HG03139 (cell line): Measurements from ENCODE around the gene CHRNB1.
"Not testable (repeated sequence)": the region's sequence is repeated elsewhere in the genome, so short reads cannot be mapped to it uniquely, and the experiment has no call there.

Experiments
- ATAC-seq: cut with Tn5 transposase; IDR thresholded peaks from one replicate; pipeline ENCODE4 v1.9.1; 2021; ENCODE audit not compliant: unreplicated experiment

CHRNB1 gene

DNA sequence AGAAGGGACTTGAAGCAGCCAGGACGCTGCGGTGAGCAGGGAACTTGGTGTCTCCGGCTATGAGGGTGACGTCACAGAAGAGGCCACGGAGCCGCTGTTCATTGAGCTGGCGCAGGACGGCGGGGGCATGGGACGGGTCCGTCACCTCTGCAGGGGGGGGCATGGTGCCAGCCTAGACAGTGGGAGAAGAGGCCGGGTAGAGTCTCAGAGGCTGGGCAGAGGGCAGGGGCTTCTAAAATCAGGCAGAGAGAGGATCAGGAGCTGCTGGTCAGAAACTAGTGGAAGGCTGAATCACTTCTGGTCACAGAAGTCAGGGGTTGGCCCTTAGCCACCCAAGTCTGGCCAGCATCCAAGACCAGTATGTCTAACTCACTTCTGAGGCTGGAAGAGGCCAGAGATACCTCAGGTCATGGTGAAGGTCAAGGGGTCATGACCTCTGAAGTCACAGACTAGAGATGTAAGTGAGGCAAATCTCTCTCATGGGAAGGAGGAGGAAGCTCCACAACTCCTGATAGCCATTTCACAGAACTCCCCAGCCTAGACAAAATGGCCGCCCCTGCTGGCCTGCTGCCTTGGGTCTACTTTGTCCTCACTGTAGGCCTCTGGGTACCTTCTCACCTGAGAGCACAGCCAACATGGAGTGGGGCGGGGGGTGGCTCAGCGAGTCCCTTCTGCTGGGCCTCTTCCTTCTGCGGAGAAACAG is 21.9 kb downstream of the CHRNB1 start:
- no peak for ATAC-seq

GRCh38 chr17:7467498-7467897 is 22.6 kb downstream of the CHRNB1 start:
- no peak for ATAC-seq

DNA sequence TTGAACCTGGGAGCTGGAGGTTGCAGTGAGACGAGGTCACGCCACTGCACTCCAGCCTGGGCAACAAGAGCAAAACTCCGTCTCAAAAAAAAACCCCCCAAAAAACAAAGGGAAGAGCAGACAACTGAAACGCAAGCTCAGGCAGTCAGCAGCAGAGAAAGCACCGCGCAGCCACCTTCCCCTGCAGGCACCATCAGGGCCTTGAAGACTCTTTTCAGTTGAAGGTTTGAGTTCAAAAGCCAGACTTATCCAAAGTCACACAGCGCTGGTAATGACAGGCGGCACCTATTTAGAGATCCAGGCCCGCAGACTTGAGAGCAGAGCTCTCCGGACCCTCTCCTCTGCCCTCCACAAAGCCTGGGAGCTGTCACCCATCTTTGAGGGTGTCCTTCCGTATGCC is 23.4 kb downstream of the CHRNB1 start:
- no peak for ATAC-seq

GRCh38 chr17:7468804-7469389 is 24.0 kb downstream of the CHRNB1 start:
- ATAC-seq, result no peak

DNA sequence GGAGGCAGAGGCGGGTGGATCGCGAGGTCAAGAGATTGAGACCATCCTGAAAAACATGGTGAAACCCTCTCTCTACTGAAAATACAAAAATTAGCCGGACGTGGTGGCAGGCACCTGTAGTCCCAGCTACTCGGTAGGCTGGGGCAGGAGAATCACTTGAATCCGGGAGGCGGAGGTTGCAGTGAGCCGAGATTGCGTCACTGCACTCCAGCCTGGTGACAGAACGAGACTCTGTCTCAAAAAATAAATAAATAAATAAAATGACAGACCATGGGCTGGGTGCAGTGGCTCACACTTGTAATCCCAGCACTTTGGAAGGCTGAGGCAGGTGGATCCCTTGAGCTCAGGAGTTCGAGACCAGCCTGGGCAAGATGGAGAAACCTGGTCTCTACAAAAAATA is 25.0 kb downstream of the CHRNB1 start:
- not testable (repeated sequence) for ATAC-seq

DNA sequence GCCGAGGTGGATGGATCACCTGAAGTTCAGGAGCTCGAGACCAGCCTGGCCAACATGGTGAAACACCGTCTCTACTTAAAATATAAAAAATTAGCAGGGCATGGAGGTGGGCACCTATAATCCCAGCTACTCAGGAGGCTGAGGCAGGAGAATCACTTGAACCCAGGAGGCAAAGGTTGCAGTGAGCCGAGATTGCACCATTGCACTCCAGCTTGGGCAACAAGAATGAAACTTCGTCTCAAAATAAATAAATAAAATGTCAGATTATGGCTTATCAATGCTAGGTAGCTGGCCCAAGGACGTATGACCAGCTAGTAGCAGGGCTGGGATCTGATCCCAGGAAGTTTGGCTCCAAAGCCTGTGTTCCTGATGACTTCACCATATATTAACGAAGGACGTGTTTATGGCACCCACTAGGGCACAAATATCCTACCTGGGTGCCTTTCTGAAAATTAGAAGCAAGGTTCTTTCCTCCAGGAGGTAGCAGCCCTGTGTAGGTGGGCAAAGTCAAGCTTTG is 25.7 kb downstream of the CHRNB1 start:
- ATAC-seq, result not testable (repeated sequence)

GRCh38 chr17:7471729-7472128 is 26.9 kb downstream of the CHRNB1 start:
- no peak for ATAC-seq

DNA sequence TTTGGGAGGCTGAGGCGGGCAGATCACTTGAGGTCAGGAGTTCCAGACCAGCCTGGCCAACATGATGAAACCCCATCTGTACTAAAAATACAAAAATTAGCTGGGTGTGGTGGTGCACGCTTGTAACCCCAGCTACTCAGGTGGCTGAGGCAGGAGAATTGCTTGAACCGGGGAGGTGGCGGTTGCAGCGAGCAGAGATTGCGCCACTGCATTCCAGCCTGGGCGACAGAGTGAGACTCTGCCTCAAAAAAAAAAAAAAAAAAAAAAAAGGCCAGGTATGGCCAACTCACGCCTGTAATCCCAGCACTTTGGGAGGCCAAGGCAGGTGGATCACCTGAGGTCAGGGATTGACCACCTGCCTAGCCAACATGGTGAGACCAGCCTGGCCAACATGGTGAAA is 29.9 kb downstream of the CHRNB1 start:
- ATAC-seq, result not testable (repeated sequence)

GRCh38 chr17:7475764-7476422 is 31.0 kb downstream of the CHRNB1 start:
- no peak for ATAC-seq

GRCh38 chr17:7476494-7476893 is 31.6 kb downstream of the CHRNB1 start:
- no peak for ATAC-seq

GRCh38 chr17:7476951-7477350 is 32.1 kb downstream of the CHRNB1 start:
- ATAC-seq, result no peak

GRCh38 chr17:7477392-7478275 is 32.8 kb downstream of the CHRNB1 start:
- ATAC-seq, result no peak

DNA sequence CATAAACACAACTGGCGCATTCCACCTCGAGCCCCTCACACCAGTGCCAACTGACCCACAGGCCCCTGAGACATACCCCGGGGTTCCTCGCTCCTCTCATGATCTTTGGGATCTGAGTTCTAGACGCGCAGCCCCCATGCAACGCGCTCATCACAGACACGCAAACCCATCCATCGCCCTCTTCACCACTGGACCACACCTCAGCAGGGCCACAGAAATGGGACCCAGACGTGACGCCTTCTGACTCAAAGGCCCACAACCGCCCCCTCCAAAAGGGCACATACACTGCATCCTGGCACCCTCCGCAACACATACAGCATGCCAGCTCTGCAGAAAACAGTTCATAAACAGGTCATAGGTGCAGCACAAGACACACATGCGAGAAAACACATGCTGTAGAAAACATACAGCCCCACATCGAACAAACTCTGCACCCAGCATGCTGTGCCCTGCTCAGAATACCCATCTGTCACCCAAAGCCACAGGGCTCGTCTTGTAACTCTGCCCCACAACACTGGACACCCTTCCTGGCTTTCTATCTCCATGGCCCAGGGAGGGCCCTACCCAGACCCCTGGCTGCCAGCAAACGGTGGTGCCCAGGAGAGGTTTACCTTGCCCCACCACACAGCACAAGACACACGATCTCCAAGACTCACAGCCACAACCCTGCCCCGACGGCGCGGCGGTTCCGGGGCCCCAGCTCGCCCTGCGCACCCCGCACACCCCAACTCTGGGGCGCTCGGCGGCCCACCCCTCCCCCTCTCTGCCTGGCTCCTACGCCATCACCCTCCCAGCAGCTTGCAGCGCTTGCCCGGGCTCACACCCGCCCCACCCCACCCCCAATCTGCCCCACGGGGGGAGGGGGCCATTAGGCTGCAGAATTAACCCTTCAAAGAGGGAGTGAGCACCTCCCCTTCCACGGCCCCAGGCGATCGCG is 33.7 kb downstream of the CHRNB1 start:
- no peak for ATAC-seq

DNA sequence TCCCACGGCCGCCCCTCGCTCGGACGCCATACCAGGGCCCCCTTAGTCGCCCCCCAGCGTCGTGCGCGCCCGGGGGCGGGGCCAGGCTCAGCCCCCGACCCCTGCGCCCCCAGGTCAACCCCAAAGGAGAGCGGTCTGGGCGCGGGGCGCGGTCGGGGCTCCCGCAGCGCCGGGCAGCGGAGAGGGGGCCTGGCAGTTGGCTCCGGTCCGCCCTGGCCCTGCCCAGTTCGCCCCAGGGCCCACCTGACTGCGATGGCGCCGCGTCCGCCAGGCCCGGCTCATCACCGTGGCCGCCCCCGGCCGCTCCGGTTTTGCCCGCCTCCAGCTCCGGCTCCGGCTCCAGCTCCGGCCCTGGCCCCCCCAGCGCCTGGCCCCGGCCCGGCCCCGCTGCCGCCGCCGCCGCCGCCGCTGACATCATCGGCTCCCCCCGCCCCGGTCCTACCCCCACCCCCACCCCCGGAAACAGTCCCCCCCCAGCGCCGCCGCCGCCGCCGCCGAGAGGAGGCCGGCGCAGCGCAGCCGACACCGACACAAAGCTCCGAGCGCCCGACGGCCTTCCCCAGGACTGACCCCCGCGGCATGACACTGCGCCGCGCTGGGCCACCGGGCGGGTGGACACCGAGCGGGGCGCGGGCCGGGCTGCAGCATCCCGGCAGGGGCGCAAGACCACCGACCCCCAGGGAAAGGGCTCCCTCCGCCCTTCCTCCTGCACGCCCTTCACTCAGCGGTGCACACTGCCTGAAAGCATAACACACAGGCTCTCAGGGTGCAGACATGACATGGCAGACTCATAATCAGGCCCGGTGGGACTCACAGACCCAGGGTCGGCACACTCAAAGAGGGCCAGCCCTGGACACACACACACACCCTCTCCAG is 34.6 kb downstream of the CHRNB1 start, which contains the start of gene ZBTB4:
TSS of gene ZBTB4 (minus strand) at position 419 of the 876 bp plus-strand sequence. CDS start 12,830 bp downstream, outside the sequence.
- ATAC-seq, result no peak

- no peak for ATAC-seq
Measured at GRCh38 chr17:7480089-7480384, 35.2 kb downstream of the CHRNB1 start.

DNA sequence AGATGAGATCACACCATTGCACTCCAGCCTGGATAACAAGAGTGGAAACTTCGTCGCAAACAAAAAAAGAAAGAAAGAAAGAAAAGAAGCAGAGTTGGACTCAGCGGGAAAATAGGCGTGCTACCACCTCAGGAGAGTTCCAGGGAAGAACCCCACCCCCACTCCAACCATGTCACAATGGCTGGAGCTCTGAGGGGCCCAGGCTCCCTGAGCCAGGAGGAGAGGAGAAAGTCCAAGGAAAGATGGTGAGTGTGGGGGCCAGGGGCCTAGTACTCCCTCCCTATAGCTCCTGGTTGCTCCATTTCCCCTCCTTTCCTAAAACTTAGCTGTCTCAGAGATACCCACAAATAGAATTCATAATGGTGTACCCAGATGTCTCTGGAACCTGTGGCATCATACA is 36.4 kb downstream of the CHRNB1 start, which contains the start of gene SLC35G6:
TSS of gene SLC35G6 (plus strand) at position 172 of the 400 bp plus-strand sequence. CDS start at position 243, 71 bp downstream.
- not testable (repeated sequence) for ATAC-seq

DNA sequence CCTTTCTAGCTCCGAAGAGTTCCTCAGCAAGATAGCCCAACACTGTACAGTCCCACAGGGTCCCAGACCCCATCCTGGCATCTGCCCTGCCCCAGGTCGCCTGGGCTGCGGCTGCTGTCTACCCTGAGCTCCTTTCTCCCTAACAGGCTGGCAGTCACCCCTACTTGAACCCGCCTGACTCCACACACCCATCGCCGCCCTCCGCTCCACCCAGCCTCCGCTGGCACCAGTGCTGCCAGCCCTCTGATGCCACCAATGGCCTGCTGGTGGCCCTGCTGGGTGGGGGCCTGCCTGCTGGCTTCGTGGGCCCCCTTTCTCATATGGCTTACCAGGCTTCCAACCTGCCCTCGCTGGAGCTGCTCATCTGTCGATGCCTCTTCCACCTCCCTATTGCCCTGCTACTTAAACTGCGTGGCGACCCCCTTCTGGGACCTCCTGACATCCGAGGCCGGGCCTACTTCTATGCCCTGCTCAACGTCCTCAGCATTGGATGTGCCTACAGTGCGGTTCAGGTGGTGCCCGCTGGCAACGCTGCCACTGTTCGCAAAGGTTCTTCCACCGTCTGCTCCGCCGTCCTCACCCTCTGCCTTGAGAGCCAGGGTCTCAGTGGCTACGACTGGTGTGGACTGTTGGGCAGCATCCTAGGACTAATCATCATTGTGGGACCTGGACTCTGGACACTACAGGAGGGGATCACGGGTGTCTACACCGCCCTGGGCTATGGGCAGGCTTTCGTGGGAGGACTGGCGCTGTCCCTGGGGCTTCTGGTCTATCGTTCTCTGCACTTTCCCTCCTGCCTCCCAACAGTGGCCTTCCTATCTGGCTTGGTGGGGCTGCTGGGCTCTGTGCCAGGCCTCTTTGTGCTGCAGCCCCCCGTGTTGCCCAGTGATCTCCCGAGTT is 37.2 kb downstream of the CHRNB1 start:
- ATAC-seq, result not testable (repeated sequence)

- ATAC-seq, result not testable (repeated sequence)
Measured at GRCh38 chr17:7482742-7483088, 37.9 kb downstream of the CHRNB1 start.
